DND-41 (cell line): Measurements from ENCODE around the gene SYNDIG1.

ENCODE experiments used
- EZH2 ChIP-seq: IDR thresholded peaks from 3 replicates; pipeline ENCODE4 v1.6.1; 2012; ENCODE audit warnings: borderline replicate concordance, low read depth, mild to moderate bottlenecking, moderate library complexity, low read length, inconsistent platforms; ENCODE audit not compliant: severe bottlenecking
- TF ChIP-seq, protein P1 (sequence below): IDR thresholded peaks from 2 replicates; pipeline ENCODE4 v1.5.1; 2012; ENCODE audit warnings: borderline replicate concordance, low read length, moderate library complexity, mild to moderate bottlenecking; ENCODE audit not compliant: poor library complexity, severe bottlenecking; ENCODE audit errors: extremely low read depth

DNA sequence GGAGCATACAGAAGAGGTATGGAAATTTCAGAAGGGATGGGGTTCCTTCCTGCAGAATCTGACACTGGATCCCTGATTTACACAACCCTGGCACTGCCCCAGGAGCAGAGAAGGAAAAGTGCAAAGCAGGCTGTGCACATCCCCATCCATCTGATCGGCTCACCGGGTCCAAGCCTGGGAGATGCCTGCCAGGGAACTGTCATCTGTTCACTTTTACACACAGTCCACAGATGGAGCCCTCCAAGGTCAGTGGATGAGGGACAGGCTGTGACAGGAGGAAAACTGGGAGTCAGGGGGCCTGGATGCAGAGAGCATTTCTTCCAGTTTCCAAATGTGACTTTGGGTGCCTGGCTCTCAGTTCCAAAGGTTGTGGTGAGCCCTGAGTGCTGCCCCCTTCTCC lies 11.0 kb upstream of the SYNDIG1 start:
- no peak for TF ChIP-seq EZH2
- TF ChIP-seq, protein P1, sequence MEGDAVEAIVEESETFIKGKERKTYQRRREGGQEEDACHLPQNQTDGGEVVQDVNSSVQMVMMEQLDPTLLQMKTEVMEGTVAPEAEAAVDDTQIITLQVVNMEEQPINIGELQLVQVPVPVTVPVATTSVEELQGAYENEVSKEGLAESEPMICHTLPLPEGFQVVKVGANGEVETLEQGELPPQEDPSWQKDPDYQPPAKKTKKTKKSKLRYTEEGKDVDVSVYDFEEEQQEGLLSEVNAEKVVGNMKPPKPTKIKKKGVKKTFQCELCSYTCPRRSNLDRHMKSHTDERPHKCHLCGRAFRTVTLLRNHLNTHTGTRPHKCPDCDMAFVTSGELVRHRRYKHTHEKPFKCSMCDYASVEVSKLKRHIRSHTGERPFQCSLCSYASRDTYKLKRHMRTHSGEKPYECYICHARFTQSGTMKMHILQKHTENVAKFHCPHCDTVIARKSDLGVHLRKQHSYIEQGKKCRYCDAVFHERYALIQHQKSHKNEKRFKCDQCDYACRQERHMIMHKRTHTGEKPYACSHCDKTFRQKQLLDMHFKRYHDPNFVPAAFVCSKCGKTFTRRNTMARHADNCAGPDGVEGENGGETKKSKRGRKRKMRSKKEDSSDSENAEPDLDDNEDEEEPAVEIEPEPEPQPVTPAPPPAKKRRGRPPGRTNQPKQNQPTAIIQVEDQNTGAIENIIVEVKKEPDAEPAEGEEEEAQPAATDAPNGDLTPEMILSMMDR = no peak
